ENCODE results near the gene USP14.
"Not testable (repeated sequence)": the region's sequence is repeated elsewhere in the genome, so short reads cannot be mapped to it uniquely, and the experiment has no call there.

USP14 gene

GRCh38 chr18:158128-159036, at the start of gene USP14:
TSS of gene USP14 (plus strand) at chr18:158557. CDS start at chr18:158699, 142 bp downstream.
- peak; percentile 89 for DNase-seq

GRCh38 chr18:108665-109063, 49.7 kb upstream of the USP14 start:
- DNase-seq, result not testable (repeated sequence)

GRCh38 chr18:109130-109921, 49.0 kb upstream of the USP14 start:
- not testable (repeated sequence) for DNase-seq

GRCh38 chr18:109922-110261, 48.5 kb upstream of the USP14 start:
- not testable (repeated sequence) for DNase-seq

GRCh38 chr18:110351-111201, 47.8 kb upstream of the USP14 start:
- DNase-seq, result not testable (repeated sequence)

GRCh38 chr18:111306-112014, 46.9 kb upstream of the USP14 start:
- no peak for DNase-seq

GRCh38 chr18:112015-112733, 46.2 kb upstream of the USP14 start:
- DNase-seq, result not testable (repeated sequence)

GRCh38 chr18:120539-121260, 37.7 kb upstream of the USP14 start:
- not testable (repeated sequence) for DNase-seq

- DNase-seq, result no peak
These were observed 23.3 kb upstream of the USP14 start for GRCh38 chr18:135045-135444.

GRCh38 chr18:136433-136832, 21.9 kb upstream of the USP14 start:
- DNase-seq, result no peak

- DNase-seq, result no peak
These were observed 21.0 kb upstream of the USP14 start for GRCh38 chr18:137327-137726.

- DNase-seq, result no peak
These were observed 17.6 kb upstream of the USP14 start for GRCh38 chr18:140670-141266.

- not testable (repeated sequence) for DNase-seq
These were observed 15.6 kb upstream of the USP14 start for GRCh38 chr18:142624-143296.

GRCh38 chr18:148841-149240, 9.5 kb upstream of the USP14 start:
- DNase-seq, result no peak

GRCh38 chr18:154151-154550, 4.2 kb upstream of the USP14 start:
- no peak for DNase-seq

GRCh38 chr18:155688-156087, 2.7 kb upstream of the USP14 start:
- DNase-seq, result no peak

GRCh38 chr18:156514-157230, 1.7 kb upstream of the USP14 start:
- DNase-seq, result no peak

- no peak for DNase-seq
These were observed 788 bp downstream of the USP14 start for GRCh38 chr18:159037-159652.

- no peak for DNase-seq
These were observed 1.6 kb downstream of the USP14 start for GRCh38 chr18:159933-160332.

All from NCI-H1694 (cell line).